ENCODE measurements around the gene ASTL. TPM values are rescaled to one million over a fixed set of nuclear protein-coding genes. Genes with fewer than 3 reads are reported as not detected.
"Not testable (repeated sequence)": the region's sequence is repeated elsewhere in the genome, so short reads cannot be mapped to it uniquely, and the experiment has no call there.

The ASTL gene
- total RNA-seq, 3 donors from 2014 or later = 2.3 to 3.0 (median 2.8) TPM

DNA sequence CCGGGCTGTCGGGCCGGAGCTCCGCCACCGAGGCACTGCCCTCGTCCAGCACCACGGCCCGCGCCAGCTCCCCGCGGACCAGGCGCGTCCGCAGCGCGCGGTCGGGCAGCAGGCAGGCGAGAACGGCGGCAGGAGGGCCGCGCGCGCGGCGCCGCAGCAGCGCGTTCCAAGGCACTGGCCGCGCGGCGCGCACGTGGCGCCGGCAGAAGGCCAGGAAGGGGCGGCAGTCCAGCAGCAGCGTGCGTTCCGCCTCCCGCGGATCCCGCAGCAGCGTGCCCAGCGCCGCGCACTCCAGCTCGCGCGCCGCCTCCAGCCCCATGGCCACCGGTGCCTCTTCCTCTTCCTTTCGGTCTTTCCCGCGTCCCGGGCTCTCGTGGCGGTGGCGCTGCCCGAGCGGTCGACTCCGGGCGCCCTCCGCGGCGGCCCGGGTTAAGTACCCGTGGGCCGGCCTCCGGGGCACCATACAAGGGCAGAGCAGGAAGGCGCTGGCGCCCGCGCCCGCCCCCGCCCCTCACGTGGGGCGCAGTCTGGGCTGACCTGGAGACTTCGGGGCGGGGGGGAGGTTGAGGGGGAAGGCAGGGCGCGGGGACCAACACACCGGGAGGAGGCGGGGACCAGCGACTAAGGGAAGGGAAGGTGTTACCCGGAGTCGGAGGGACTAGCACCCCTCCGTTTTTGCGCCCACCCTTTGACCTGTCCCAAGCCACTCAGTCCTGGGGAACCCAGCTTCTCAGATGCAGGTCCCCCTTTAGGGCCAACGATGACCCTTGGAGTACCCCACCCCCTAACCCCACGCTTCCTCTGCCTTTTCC is 6.9 kb upstream of the ASTL start, which contains the start of gene DUSP2:
Gene DUSP2, minus strand, starts transcription at position 405 of the 812 bp plus-strand sequence. Its CDS starts 86 bp downstream, at position 319.
- Mint-ChIP-seq H3K4me1 (ENCODE audit: low read depth) (peaks cover 50% of the 10 kb centered on the region), H3K27me3 (ENCODE audit: low read depth) (no peaks in the 10 kb centered on the region), H3K9me3 (no peaks in the 10 kb centered on the region), H3K4me3 (peak within 1 kb of the TSS; percentile 97), H3K36me3 (ENCODE audit: insufficient read depth) (peaks cover 28% of the 10 kb centered on the region)
- peak; percentile 64 to 65 for ATAC-seq
- DNase-seq = peak; percentile 92

DNA sequence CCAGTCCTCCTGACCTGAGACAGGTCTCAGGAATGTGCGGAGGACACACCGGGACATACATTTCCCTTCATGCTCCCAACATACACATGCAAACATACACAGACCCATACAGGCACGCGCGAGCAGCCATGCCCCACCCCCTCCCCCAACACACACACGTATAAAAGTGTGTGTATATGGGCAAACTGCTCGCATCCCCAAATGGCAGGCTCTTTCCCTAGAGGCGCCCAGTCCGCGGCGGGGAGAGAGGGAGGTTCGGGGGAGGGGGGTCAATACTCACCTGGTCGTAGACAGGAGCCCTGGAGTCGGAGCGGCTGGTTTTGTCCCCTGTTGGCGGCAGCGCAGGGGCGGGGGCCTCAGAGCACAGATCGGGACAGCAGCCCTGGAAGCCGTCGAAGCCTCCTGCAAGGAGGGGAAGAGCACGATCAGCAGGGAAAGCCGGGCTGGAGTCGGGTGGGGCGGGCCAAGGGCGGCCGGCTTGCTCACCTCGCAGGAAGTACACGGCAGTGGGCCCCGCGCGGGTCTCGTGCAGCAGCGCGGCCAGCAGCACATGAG is 6.3 kb upstream of the ASTL start:
- ATAC-seq (peak in 1 of 2 donors; percentile 1), DNase-seq (peak; percentile 55)
- Mint-ChIP-seq H3K4me1 (ENCODE audit: low read depth) (peaks cover 45% of the 10 kb centered on the region), H3K4me3 (peak overlapping the region; percentile 97), H3K27me3 (ENCODE audit: low read depth) (no peaks in the 10 kb centered on the region), H3K9me3 (no peaks in the 10 kb centered on the region), H3K36me3 (ENCODE audit: insufficient read depth) (peaks cover 28% of the 10 kb centered on the region)

DNA sequence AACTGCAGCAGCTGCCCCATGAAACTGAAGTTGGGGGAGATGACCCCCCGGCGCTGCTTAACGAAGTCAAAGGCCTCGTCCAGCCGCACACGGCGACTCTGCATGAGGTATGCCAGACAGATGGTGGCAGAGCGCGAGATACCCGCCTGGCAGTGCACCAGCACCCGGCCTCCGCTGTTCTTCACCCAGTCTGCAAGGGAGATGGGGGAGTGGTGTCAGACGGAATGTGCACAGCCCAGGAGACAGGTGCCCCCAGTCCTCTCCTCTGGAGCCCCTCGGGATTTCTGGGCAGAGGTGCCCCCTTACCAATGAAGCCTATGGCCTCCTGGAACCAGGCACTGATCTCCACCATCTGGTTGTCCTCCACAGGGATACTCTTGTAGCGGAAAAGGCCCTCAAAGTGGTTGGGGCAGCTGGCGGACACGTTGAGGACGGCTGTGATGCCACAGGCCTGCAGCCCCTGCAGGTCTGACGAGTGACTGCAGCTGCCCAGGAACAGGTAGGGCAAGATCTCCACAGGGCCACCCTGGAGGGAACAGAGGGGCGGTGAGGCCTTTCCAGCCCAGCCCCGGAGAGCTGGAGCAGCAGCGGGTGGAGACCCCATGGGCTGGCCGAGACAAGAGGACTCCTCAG is 5.7 kb upstream of the ASTL start:
- Mint-ChIP-seq H3K36me3 (ENCODE audit: insufficient read depth) (peaks cover 28% of the 10 kb centered on the region), H3K4me1 (ENCODE audit: low read depth) (peaks cover 44% of the 10 kb centered on the region), H3K27me3 (ENCODE audit: low read depth) (no peaks in the 10 kb centered on the region), H3K4me3 (peak overlapping the region; percentile 97), H3K9me3 (no peaks in the 10 kb centered on the region)
- DNase-seq (peak; percentile 40), ATAC-seq (no peak)

DNA sequence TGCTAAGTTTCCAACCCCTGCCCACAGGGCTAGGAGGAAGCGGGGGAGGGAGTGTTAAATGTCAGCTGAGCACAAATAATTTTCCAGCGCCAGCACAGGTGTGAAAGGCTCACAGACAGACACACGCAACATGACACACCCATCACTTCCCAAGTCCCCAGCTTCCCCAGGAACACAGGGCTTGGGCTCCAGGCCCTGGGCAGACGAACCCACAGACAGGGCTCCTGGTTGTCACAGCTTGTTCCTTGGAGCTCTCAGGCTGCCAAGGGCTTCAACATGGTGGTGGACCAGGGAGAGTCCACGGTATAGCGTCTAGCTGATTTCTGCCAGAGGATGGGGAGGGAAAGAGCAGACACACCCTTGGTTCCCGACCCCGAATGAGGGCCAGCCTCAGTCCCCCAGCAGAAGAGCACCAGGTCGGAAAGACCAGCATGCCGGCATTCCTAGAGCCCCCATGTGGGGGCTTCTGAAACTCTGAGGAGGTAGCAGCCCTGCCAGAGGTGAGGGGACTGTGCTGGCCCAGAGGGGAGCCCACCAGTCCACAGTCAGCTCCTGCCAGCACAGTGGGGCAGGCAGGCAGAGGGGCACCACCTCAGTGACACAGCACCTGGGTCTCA is 5.0 kb upstream of the ASTL start:
- no peak for ATAC-seq
- H3K4me3 Mint-ChIP-seq = peak overlapping the region; percentile 97
- no peaks in the 10 kb centered on the region for H3K9me3 Mint-ChIP-seq
- H3K4me1 Mint-ChIP-seq (ENCODE audit: low read depth) = peaks cover 42% of the 10 kb centered on the region
- peak; percentile 45 for DNase-seq
- peaks cover 28% of the 10 kb centered on the region for H3K36me3 Mint-ChIP-seq (ENCODE audit: insufficient read depth)
- H3K27me3 Mint-ChIP-seq (ENCODE audit: low read depth) = no peaks in the 10 kb centered on the region

DNA sequence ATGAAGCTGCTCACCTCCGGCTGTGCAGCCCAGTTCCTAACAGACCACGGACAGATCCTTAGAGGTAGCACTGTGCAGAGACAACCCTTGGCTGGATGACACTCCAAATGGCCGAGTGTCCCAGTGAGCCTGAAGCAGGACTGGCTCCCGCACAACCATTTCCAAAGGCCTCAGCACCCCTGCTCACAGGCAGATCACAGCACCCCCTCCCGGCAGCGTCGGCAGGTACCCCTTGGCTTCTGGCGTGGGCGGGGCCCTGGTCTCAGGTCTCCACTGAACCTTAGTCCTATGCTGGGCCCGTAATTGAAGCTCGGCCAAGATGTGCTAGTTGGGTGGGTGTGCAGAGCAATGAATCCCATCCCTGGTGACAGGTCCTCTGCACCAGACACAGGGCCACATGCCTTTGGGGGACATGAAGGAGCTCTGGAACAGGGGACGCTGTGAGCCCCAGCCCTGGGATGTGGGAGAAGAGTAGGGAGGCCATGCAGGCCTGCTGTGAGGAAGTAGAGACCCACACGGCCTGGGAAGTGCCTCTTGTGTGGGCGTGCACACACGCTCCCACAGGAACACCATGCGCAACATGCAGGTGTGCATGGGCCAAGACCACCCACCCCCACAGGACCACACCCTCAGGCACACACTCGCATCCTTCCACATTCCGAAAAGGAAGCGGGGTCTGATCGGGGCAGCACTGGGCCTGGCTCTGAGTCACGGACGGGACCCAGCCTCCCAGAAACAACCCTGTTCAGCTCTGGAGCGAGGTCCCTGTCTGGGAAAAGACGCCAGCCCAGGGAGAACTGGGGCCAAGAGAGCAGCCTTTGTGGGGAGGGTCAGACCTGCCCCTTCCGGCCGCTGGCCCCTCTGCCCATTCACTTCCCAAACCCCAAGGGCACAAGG is 4.2 kb upstream of the ASTL start:
- Mint-ChIP-seq H3K4me3 (peak overlapping the region; percentile 97), H3K36me3 (ENCODE audit: insufficient read depth) (peaks cover 28% of the 10 kb centered on the region), H3K4me1 (ENCODE audit: low read depth) (peaks cover 36% of the 10 kb centered on the region), H3K9me3 (no peaks in the 10 kb centered on the region), H3K27me3 (ENCODE audit: low read depth) (no peaks in the 10 kb centered on the region)
- DNase-seq (peak; percentile 74), ATAC-seq (peak in 1 of 2 donors; percentile 2)

DNA sequence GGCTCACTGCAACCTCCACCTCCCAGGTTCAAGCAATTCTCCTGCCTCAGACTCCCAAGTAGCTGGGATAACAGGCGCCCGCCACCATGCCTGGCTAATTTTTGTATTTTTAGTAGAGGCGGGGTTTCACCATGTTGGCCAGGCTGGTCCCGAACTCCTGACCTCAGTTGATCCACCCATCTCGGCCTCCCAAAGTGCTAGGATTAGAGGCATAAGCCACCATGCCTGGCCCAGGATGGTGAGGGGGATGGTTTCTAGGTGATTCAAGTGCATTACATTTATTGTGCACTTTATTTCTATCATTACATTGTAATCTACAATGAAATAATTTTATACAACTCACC is 3.3 kb upstream of the ASTL start:
- not testable (repeated sequence) for ATAC-seq; H3K9me3 Mint-ChIP-seq; H3K27me3 Mint-ChIP-seq (ENCODE audit: low read depth); DNase-seq
- Mint-ChIP-seq H3K4me3 (peak overlapping the region; percentile 97), H3K36me3 (ENCODE audit: insufficient read depth) (peaks cover 28% of the 10 kb centered on the region), H3K4me1 (ENCODE audit: low read depth) (peaks cover 27% of the 10 kb centered on the region)

DNA sequence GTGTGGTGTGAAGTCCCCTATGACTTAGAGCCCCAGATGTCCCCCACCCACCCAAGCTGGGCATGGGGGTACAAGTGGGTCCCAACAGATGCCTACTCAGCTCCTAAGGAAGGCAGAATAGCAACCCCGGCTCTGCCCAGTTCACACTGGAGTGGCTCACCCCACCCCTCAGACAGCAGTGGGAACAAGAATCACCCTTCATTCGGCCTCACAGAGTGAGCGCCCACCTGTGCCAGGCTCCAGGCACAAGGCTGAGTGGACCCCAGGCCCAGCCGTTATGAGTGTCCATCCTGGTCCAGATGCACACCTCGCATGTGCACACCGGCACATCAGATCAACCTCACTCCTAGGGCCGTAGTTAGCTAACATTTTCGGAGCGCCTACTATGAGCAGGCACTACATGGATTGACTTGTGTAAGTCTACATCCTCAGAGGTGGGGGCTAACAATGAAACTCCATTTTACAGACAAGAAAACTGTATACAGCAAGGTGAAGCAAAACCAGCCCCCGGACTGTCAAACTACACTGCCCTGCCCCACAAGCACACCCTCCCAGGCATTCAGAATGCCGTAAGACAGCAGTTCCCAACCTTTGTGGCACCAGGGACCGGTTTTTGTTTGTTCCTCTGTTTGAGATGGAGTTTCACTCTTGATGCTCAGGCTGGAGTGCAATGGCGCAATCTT is 2.8 kb upstream of the ASTL start:
- Mint-ChIP-seq H3K4me1 (ENCODE audit: low read depth) (peaks cover 24% of the 10 kb centered on the region), H3K27me3 (ENCODE audit: low read depth) (no peaks in the 10 kb centered on the region), H3K36me3 (ENCODE audit: insufficient read depth) (peaks cover 28% of the 10 kb centered on the region), H3K4me3 (peak overlapping the region; percentile 97), H3K9me3 (no peaks in the 10 kb centered on the region)
- DNase-seq (no peak), ATAC-seq (no peak)

DNA sequence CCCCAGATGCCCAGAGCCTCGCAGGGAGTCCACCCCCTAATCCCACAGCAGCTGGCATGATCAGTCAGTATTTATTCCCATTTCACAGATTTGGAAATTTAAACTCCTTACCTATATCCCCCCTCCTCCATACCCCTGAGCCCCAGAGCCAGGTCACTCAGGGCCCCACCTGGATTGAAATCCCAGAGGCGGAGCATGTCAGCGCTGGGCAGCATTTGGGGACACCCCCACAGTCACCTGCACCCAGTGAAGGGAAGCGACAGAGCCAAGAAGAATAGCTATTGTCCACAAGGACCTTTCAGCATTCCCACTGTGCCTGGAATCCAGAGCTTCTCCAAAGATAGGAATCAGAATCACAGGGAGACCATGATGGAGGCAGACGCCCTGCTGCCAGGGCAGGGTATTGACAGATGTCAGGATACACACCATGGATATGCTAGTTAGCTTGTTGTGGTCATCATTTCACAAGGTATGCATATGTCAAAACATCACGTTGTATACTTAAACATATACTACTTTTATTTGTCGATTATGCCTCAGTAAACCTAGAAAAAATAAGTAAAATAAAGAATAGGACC is 968 bp upstream of the ASTL start:
- Mint-ChIP-seq H3K4me3 (no peak overlapping the region), H3K36me3 (ENCODE audit: insufficient read depth) (peaks cover 28% of the 10 kb centered on the region), H3K27me3 (ENCODE audit: low read depth) (no peaks in the 10 kb centered on the region), H3K4me1 (ENCODE audit: low read depth) (peaks cover 20% of the 10 kb centered on the region), H3K9me3 (no peaks in the 10 kb centered on the region)
- no peak for ATAC-seq
- DNase-seq = no peak

DNA sequence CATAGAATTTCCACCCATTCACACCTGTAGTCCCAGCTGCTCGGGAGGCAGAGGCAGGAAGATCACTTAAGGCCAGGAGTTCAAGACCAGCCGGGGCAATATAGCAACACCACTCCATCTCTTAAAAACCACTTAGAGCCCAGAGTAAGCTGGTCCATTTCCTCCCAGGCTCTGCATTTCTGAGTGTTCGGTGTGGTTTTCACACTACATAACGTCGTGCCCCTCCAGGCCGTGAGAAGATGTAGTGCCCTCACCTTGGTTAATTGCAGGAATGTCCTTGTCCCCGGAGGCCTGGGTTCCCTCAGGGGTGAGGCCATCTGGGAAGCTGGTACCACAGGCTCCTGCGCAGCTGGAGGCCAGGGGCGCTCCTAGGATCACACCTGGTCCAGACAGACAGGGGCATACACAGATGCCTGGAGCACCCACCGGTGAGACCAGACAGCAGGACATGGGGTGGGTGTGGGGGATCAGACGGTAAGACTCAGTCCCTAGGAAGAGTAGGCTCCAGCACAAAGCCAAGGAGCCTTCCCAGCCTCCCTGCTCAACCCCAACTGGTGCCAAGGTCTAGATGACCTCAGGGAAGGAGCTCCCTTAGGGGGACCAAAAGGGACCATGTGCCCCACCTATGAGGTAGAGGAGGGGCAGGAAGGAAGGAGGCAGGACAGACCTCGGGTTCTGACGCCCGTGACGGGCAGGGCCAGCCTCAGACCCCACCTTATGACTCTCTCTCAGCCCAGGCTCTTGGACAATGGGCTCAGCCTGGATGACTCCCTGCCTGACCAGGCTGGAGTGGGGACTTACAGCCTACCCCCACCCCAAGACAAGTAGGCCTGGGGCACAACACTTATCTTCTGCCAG is 752 bp downstream of the ASTL start:
- no peaks in the 10 kb centered on the region for H3K9me3 Mint-ChIP-seq
- H3K4me3 Mint-ChIP-seq = no peak overlapping the region
- H3K4me1 Mint-ChIP-seq (ENCODE audit: low read depth) = peaks cover 17% of the 10 kb centered on the region
- H3K27me3 Mint-ChIP-seq (ENCODE audit: low read depth) = no peaks in the 10 kb centered on the region
- H3K36me3 Mint-ChIP-seq (ENCODE audit: insufficient read depth) = peaks cover 15% of the 10 kb centered on the region
- DNase-seq (no peak), ATAC-seq (no peak)

DNA sequence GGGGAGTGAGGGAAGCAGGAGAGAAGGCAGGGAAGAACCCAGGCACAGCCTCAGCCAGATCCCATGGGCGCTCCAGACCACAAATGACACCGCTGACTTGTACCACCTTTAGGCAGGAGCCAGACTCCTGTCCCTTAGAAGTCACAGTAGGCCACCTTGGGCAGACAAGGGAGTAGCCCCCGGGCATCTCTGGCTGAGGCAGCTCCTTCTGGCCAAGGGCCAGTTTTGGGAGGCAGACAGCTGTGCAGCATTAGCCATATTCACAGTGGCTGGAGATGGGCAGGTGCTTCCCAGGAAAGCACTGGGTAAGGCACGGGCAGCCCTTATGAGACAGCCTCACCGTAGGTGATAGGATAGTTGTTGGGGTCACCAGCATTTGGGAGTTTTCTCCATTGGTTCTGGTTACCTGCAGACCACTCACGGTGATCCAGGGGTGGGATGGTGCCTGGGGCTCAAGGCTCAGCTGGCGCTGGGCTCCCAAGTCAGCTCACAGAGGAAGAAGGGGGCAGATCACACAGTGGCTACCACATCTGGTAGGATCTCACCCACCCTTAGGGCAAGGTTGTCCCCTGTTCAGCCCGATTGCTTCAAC is 2.1 kb downstream of the ASTL start:
- H3K4me1 Mint-ChIP-seq (ENCODE audit: low read depth) = peaks cover 18% of the 10 kb centered on the region
- H3K27me3 Mint-ChIP-seq (ENCODE audit: low read depth) = no peaks in the 10 kb centered on the region
- DNase-seq (no peak), ATAC-seq (no peak)
- no peak overlapping the region for H3K4me3 Mint-ChIP-seq
- H3K36me3 Mint-ChIP-seq (ENCODE audit: insufficient read depth) = peaks cover 9% of the 10 kb centered on the region
- H3K9me3 Mint-ChIP-seq = no peaks in the 10 kb centered on the region

DNA sequence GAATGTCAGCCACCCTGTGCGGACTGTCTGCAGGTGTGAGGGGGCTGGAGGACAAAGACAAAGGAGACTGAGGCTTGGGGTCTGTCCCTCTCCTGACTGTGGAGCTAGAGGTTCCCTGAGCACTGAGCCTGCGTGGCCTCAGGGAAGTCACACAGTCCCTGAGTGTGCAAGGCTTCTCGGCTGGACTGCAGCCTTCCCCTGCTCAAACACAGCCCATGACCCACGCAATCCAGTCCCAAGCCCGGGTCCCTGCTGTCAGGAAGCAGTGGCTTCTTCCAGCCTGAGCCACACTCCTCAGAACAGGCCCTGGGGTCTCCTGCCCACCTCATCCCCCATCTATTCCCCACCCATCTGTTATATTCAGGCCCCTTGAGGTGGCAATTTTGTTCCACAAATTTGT is 2.7 kb downstream of the ASTL start:
- DNase-seq (no peak), ATAC-seq (no peak)
- Mint-ChIP-seq H3K4me1 (ENCODE audit: low read depth) (peaks cover 22% of the 10 kb centered on the region), H3K9me3 (no peaks in the 10 kb centered on the region), H3K27me3 (ENCODE audit: low read depth) (no peaks in the 10 kb centered on the region), H3K4me3 (no peak overlapping the region), H3K36me3 (ENCODE audit: insufficient read depth) (peaks cover 9% of the 10 kb centered on the region)

DNA sequence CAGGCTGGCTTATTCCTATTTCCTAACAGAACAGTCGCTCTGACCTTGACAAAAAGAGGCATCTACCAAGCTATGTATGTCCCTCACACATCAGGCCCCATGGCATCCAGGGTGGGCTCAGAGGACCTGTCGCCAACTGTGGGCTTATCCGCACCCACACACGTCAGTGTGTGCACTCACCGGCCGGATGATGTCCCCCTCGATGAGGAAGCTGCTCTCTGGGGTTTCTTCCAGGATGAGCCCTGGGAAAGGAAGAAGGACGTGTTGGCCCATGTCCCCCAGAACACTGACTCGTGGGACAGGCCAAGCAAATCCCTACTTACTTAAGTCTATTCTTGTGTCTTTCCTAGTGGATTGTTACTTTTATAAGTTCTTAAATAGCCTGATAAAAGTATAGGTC is 3.1 kb downstream of the ASTL start:
- DNase-seq = no peak
- no peak overlapping the region for H3K4me3 Mint-ChIP-seq
- H3K4me1 Mint-ChIP-seq (ENCODE audit: low read depth) = peaks cover 22% of the 10 kb centered on the region
- peaks cover 9% of the 10 kb centered on the region for H3K36me3 Mint-ChIP-seq (ENCODE audit: insufficient read depth)
- no peak for ATAC-seq
- H3K27me3 Mint-ChIP-seq (ENCODE audit: low read depth) = no peaks in the 10 kb centered on the region
- no peaks in the 10 kb centered on the region for H3K9me3 Mint-ChIP-seq

Measured in activated T-cell treated with anti-CD3 and anti-CD28 coated beads, Interleukin-2, amount 50 U/mL, for 4 hours (primary cell).